Adrenal gland (tissue), 12 donors: ENCODE measurements around the gene ZBTB18. TPM values are rescaled to one million over a fixed set of nuclear protein-coding genes. Genes with fewer than 3 reads are reported as not detected.

Experiments used
- DNase-seq, 7 donors: peaks; one replicate each; pipeline ENCODE4 v3.0.0-alpha.2; 2019 to 2020
- H3K27ac ChIP-seq, 5 donors: fragments of 200-600 bp; sonication (generic) in 4 of 5; 1 replicate in 3 of 5; 2 replicates in 2 of 5; pipeline versions ENCODE4 v1.5.1 to v1.8.0; 2016 to 2020; ENCODE audit warnings: mild to moderate bottlenecking in 1 of 5
- H3K27me3 ChIP-seq: fragments of 200-600 bp; 2 replicates; pipeline ENCODE4 v1.8.0; 2021
- H3K36me3 ChIP-seq, 2 donors: fragments of 200-600 bp; replicated peaks in 1 of 2; 1 replicate in 1 of 2; 2 replicates in 1 of 2; pipeline versions ENCODE4 v1.5.1 to v1.8.0; 2018 to 2022
- H3K4me1 ChIP-seq, 2 donors: fragments of 200-600 bp; replicated peaks in 1 of 2; 1 replicate in 1 of 2; 2 replicates in 1 of 2; pipeline versions ENCODE4 v1.5.1 to v1.8.0; 2018 to 2021
- H3K4me3 ChIP-seq, 4 donors: fragments of 200-600 bp; sonication (generic) in 3 of 4; one replicate each; pipeline ENCODE4 v1.5.1; 2016 to 2018
- H3K9me3 ChIP-seq, 3 donors: fragments of 200-600 bp; sonication (generic) in 1 of 3; replicated peaks in 1 of 3; 1 replicate in 2 of 3; 2 replicates in 1 of 3; pipeline versions ENCODE4 v1.5.1 to v1.8.0; 2016 to 2021
- CTCF ChIP-seq, 6 experiments: fragments of 450-650 bp in 4 of 6; fragments of 200-600 bp in 2 of 6; sonication (generic) in 1 of 6; IDR thresholded peaks; 1 replicate in 5 of 6; 2 replicates in 1 of 6; pipeline versions ENCODE4 v1.5.1 to v1.8.0; 2016 to 2021; ENCODE audit warnings: antibody characterized with exemption in 6 of 6, mild to moderate bottlenecking in 2 of 6, moderate library complexity in 1 of 6
- POLR2A ChIP-seq, 2 donors: fragments of 450-650 bp; IDR thresholded peaks; one replicate each; pipeline ENCODE4 v1.6.1; 2017; ENCODE audit warnings: antibody characterized with exemption in 2 of 2, mild to moderate bottlenecking in 2 of 2, moderate library complexity in 1 of 2
- WGBS, 4 donors: extraction: QIAGEN DNeasy Blood & Tissue Kit in 2 of 4; methylation state at CpG; one replicate each; pipeline versions ENCODE4 v1.1.5 to v1.1.7; 2013 to 2017; 5-methylcytosine and 5-hydroxymethylcytosine counted together
- intact Hi-C, 2 donors: fragments of 100-400 bp; cut with DNase I; formaldehyde crosslinking; loops; one replicate each; pipeline versions ENCODE4 v1.14.1 to v1.15.0; 2022 to 2023
- polyA plus RNA-seq, 3 donors: library from polyadenylated mRNA; stranded (reverse); fragments of 200-250 nt in 2 of 3; fragments of 350-450 nt in 1 of 3; fragmentation: Illumina TruSeq in 1 of 3; extraction: RNeasy Lipid Tissue Mini Kit (QIAGEN cat#74804) in 1 of 3; gene quantifications; one replicate each; pipeline ENCODE4 v1.2.3, GENCODE V29; 2013 to 2014
- small RNA-seq, 2 donors: library from RNA; depleted of rRNA; stranded (forward); fragments of <200 nt; gene quantifications; one replicate each; pipeline ENCODE3, GENCODE V24; 2016
- total RNA-seq, 9 donors: library from RNA; depleted of rRNA in 4 of 9; stranded (reverse); fragments of >200 nt in 4 of 9; fragments of 120-200 nt in 1 of 9; fragmentation: NEBNext Ultra II Directional in 1 of 9; extraction: Animal tissue kit (Norgen Biotek cat#: 25700) in 1 of 9; gene quantifications; one replicate each; pipeline versions ENCODE4 v1.1.0 to v1.2.4, GENCODE V29; 2013 to 2023
- donor health status: healthy with polysubstance abuse.
- donor health status: Bipolar disorder and iron deficiency.
- donor health status: DM: yes; HTN: yes; CAD: no.
- donor health status: DM: no; HTN: no; CAD: no.
- donor health status: DM: no; HTN: no; CAD: no.
- donor health status: DM: yes; HTN: yes; CAD: no.

The ZBTB18 gene
- total and polyA plus RNA-seq, 12 donors, result 4.8 to 15.1 (median 8.4) TPM

- H3K4me1 ChIP-seq, result no peaks in the 10 kb centered on the region
These were observed 55.1 kb downstream of the ZBTB18 start for GRCh38 chr1:244106176-244106575.

More at GRCh38 chr1:244106176-244106575, 55.1 kb downstream of the ZBTB18 start:
- no peak overlapping the region for H3K4me3 ChIP-seq
- intact Hi-C loops, result no loop called here
- H3K9me3 ChIP-seq, result no peaks in the 10 kb centered on the region
- WGBS, 4 donors, result 76 to 82% (median 79%) methylated on average over 3 of the region's 3 CpGs
- no peaks in the 10 kb centered on the region for H3K36me3 ChIP-seq
- TF ChIP-seq POLR2A (IDR thresholded peaks at IDR 0.05) (no peak), CTCF (IDR thresholded peaks at IDR 0.05) (no peak)
- no peak overlapping the region for H3K27ac ChIP-seq
- peaks cover 8% of the 10 kb centered on the region for H3K27me3 ChIP-seq
- no peak for DNase-seq

Small RNAs within 50 kb of the gene (small RNA-seq; reads per million reads assigned to genes)
- gene RN7SL148P, result 0 reads per million in 2 donors

Other genes with a start within 250 kb of the ZBTB18 start
- gene AKT3, start 201.0 kb upstream of the ZBTB18 start, total RNA-seq, result 10 to 100 TPM; 16.0 to 82.3 (median 39.3) TPM
- gene AKT3, start 201.0 kb upstream of the ZBTB18 start, polyA plus RNA-seq, result 10 to 100 TPM; 11.4 to 25.4 (median 19.7) TPM